GM12878 (cell line): ENCODE results near the gene SMPD3. TPM values are rescaled to one million over a fixed set of nuclear protein-coding genes. Genes with fewer than 3 reads are reported as not detected.

Experiments
- ATAC-seq: fragments of 200-7000 bp; cut with Tn5 transposase; 3 replicates; pipeline ENCODE4 v1.9.1; 2020; ENCODE audit warnings: mild to moderate bottlenecking, moderate library complexity
- BruUV-seq: library from RNA; stranded (reverse); fragments of 400-500 nt; replicated peaks from 2 replicates; lab custom pipeline; 2021; lab: Mats Ljungman, UMichigan
- CTCF ChIA-PET: fragments of 300-600 bp; sonication (Branson Sonifier 250); formaldehyde crosslinking; extraction: SDS; loops from one replicate; lab custom pipeline; 2021; ENCODE audit warnings: inconsistent platforms; lab: Yijun Ruan, JAX
- POLR2A ChIA-PET: fragments of 350-600 bp; formaldehyde crosslinking; extraction: SDS; loops from one replicate; lab custom pipeline; 2021; ENCODE audit warnings: inconsistent platforms; lab: Charles Lee
- RAD21 ChIA-PET: fragments of 300-600 bp; sonication (Branson Sonifier 250); formaldehyde crosslinking; loops from one replicate; lab custom pipeline; 2023; ENCODE audit warnings: antibody characterized with exemption; ENCODE audit not compliant: unreplicated experiment; lab: Charles Lee
- SMC1A ChIA-PET: fragments of 300-600 bp; sonication (Branson Sonifier 250); formaldehyde crosslinking; loops from one replicate; lab custom pipeline; 2023; ENCODE audit not compliant: unreplicated experiment, uncharacterized antibody; lab: Charles Lee
- DNase-seq: peaks from one replicate; pipeline ENCODE4 v3.0.0-alpha.2; 2011; ENCODE audit warnings: low read depth, low spot score
- FAIRE-seq: peaks from 3 replicates; lab custom pipeline; 2011; peaks lifted over from hg19 to GRCh38; lab: Jason Lieb, UNC
- H2AFZ ChIP-seq: 2 replicates; pipeline ENCODE4 v1.6.0; 2011; ENCODE audit warnings: low read depth, low read length, control low read depth; ENCODE audit not compliant: control insufficient read depth
- H3K27ac ChIP-seq: 2 replicates; pipeline ENCODE4 v1.5.1; 2011; ENCODE audit warnings: control low read depth; ENCODE audit not compliant: control insufficient read depth, insufficient read depth
- H3K27me3 ChIP-seq, 2 experiments: replicated peaks in 1 of 2; 2 replicates each; pipeline versions ENCODE4 v1.6.0 to v1.6.1; 2011; ENCODE audit warnings: low read length in 1 of 2; ENCODE audit not compliant: control insufficient read depth in 2 of 2, insufficient read depth in 2 of 2
- H3K36me3 ChIP-seq, 2 experiments: 2 replicates each; pipeline ENCODE4 v1.5.1; 2011; ENCODE audit warnings: low read length in 1 of 2; ENCODE audit not compliant: control insufficient read depth in 2 of 2, insufficient read depth in 2 of 2
- H3K4me1 ChIP-seq: 2 replicates; pipeline ENCODE4 v1.6.1; 2011; ENCODE audit warnings: mild to moderate bottlenecking, low read length, moderate library complexity, mixed read lengths; ENCODE audit not compliant: control insufficient read depth, insufficient read depth
- H3K4me2 ChIP-seq: 2 replicates; pipeline ENCODE4 v1.6.0; 2011; ENCODE audit warnings: control low read depth; ENCODE audit not compliant: control insufficient read depth, insufficient read depth
- H3K4me3 ChIP-seq: fragments of 200-600 bp; sonication (generic); 2 replicates; pipeline ENCODE4 v1.5.1; 2016
- H3K79me2 ChIP-seq: 2 replicates; pipeline ENCODE4 v1.6.0; 2011; ENCODE audit warnings: low read length; ENCODE audit not compliant: control insufficient read depth, insufficient read depth
- H3K9ac ChIP-seq: 2 replicates; pipeline ENCODE4 v1.8.0; 2011; ENCODE audit warnings: low read length, control low read depth, mixed read lengths; ENCODE audit not compliant: control insufficient read depth, insufficient read depth
- H3K9me3 ChIP-seq: replicated peaks from 3 replicates; pipeline ENCODE4 v1.5.1; 2011; ENCODE audit warnings: mild to moderate bottlenecking, low read length; ENCODE audit not compliant: control insufficient read depth, insufficient read depth
- H4K20me1 ChIP-seq: 2 replicates; pipeline ENCODE4 v1.6.0; 2011; ENCODE audit not compliant: control insufficient read depth, insufficient read depth
- ATF7 ChIP-seq: fragments of 450-650 bp; IDR thresholded peaks from 2 replicates; pipeline ENCODE4 v1.6.1; 2016; ENCODE audit warnings: low read depth, mild to moderate bottlenecking
- GATAD2B ChIP-seq: fragments of 450-650 bp; conservative IDR thresholded peaks from 2 replicates; pipeline ENCODE4 v1.6.1; 2017; ENCODE audit warnings: low read depth, mild to moderate bottlenecking, moderate library complexity
- JUNB ChIP-seq: IDR thresholded peaks from 2 replicates; pipeline ENCODE4 v1.6.1; 2016; ENCODE audit warnings: antibody characterized with exemption, mild to moderate bottlenecking
- LARP7 ChIP-seq: fragments of 450-650 bp; IDR thresholded peaks from 2 replicates; pipeline ENCODE4 v1.6.1; 2017; ENCODE audit warnings: mild to moderate bottlenecking
- NFYA ChIP-seq: IDR thresholded peaks from 2 replicates; pipeline ENCODE4 v1.6.1; 2011; ENCODE audit warnings: low read depth, mild to moderate bottlenecking, low read length, improper control_type of control experiment, borderline replicate concordance
- RAD51 ChIP-seq: fragments of 450-650 bp; IDR thresholded peaks from 2 replicates; pipeline ENCODE4 v1.6.1; 2016; ENCODE audit warnings: moderate library complexity, mild to moderate bottlenecking, inconsistent platforms
- TCF3 ChIP-seq: IDR thresholded peaks from 2 replicates; pipeline ENCODE4 v1.6.1; 2012; ENCODE audit warnings: low read depth, mild to moderate bottlenecking, low read length, borderline replicate concordance; ENCODE audit not compliant: insufficient read depth
- ZBTB11 ChIP-seq: fragments of 450-650 bp; formaldehyde crosslinking; IDR thresholded peaks from 2 replicates; pipeline ENCODE4 v1.5.0; 2022; ENCODE audit warnings: mild to moderate bottlenecking, missing genetic modification characterization
- ZNF24 ChIP-seq: fragments of 450-650 bp; IDR thresholded peaks from 2 replicates; pipeline ENCODE4 v1.6.1; 2017; ENCODE audit warnings: antibody characterized with exemption, mild to moderate bottlenecking
- WGBS: methylation state at CpG from one replicate; pipeline ENCODE4 v1.1.6; 2016; ENCODE audit warnings: low lambda C conversion rate; ENCODE audit not compliant: insufficient replicate concordance, insufficient coverage; ENCODE audit errors: missing lambda C conversion rate; 5-methylcytosine and 5-hydroxymethylcytosine counted together
- in situ Hi-C: fragments of 300-500 bp; cut with MboI; formaldehyde crosslinking; loops from 9 replicates; pipeline ENCODE4 v1.14.3; 2018; ENCODE audit warnings: mixed read lengths
- intact Hi-C: fragments of 100-400 bp; cut with micrococcal nuclease; formaldehyde crosslinking; loops from one replicate; pipeline ENCODE4 v1.14.2; 2022; ENCODE audit not compliant: unreplicated experiment
- polyA plus RNA-seq, 11 experiments: library from polyadenylated mRNA; depleted of rRNA in 4 of 11; unstranded in 6 of 11; stranded (reverse) in 5 of 11; fragments of >200 nt; fragmentation: Nextera tagmentation in 4 of 11; fragmentation: Illumina TruSeq in 1 of 11; extraction: Ambion mirVana in 4 of 11; extraction: Trizol in 1 of 11; gene quantifications; 1 replicate in 1 of 11; 2 replicates in 10 of 11; pipeline versions ENCODE4 v1.2.1 to v1.2.3, GENCODE V29; 2011 to 2016; ENCODE audit warnings: inconsistent platforms in 2 of 11, missing spikeins in 2 of 11, low read depth in 1 of 11
- total RNA-seq, 4 experiments: library from RNA; depleted of rRNA in 3 of 4; stranded (reverse); fragments of >200 nt in 3 of 4; fragmentation: Illumina TruSeq in 1 of 4; extraction: Trizol in 1 of 4; gene quantifications; 2 replicates each; pipeline versions ENCODE4 v1.2.1 to v1.2.3, GENCODE V29; 2013 to 2021
- TF ChIP-seq, protein P1 (sequence below): fragments of 450-650 bp; IDR thresholded peaks from 2 replicates; pipeline ENCODE4 v1.6.1; 2017; ENCODE audit warnings: mild to moderate bottlenecking, low read depth, inconsistent platforms; ENCODE audit not compliant: poor library complexity, severe bottlenecking
- TF ChIP-seq, protein P2 (sequence below): fragments of 150-350 bp; IDR thresholded peaks from 2 replicates; pipeline ENCODE4 v1.6.1; 2014; ENCODE audit warnings: mild to moderate bottlenecking, low read depth, low read length

The SMPD3 gene
- total and polyA plus RNA-seq, 10 of the 15 experiments (the other 5 are each of a cell fraction or from before 2014, with no cell fraction given), result 0.04 to 2.0 (median 1.2) TPM

DNA sequence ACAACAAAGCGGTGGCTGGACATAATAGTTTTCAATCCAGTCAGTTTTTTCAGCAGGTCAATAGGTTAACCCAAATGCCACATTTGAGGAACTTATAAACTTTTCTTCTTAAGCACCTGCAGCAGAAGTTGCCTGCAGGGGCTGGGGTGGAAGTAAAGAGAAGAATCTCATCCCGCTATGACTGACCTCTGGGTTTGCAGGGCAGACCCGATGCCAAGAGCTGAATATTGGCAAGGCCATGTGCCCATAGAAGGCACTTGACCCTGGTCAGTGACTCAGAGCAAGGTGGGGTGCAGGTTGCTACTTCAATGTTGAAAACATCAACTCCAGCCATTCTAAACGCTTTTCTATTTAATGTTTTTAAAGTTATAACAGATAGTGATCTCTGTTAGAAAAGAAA lies 17.9 kb upstream of the SMPD3 start:
- H3K9me3 ChIP-seq, result no peaks in the 10 kb centered on the region; the same call in 1 of the 3 replicates
- FAIRE-seq, result no peak

More for the DNA sequence above, 17.9 kb upstream of the SMPD3 start:
- TF ChIP-seq TCF3, result no peak
- TF ChIP-seq, protein P1, sequence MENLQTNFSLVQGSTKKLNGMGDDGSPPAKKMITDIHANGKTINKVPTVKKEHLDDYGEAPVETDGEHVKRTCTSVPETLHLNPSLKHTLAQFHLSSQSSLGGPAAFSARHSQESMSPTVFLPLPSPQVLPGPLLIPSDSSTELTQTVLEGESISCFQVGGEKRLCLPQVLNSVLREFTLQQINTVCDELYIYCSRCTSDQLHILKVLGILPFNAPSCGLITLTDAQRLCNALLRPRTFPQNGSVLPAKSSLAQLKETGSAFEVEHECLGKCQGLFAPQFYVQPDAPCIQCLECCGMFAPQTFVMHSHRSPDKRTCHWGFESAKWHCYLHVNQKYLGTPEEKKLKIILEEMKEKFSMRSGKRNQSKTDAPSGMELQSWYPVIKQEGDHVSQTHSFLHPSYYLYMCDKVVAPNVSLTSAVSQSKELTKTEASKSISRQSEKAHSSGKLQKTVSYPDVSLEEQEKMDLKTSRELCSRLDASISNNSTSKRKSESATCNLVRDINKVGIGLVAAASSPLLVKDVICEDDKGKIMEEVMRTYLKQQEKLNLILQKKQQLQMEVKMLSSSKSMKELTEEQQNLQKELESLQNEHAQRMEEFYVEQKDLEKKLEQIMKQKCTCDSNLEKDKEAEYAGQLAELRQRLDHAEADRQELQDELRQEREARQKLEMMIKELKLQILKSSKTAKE, result no peak
- no peak for TF ChIP-seq NFYA
- TF ChIP-seq LARP7, result no peak
- TF ChIP-seq ZNF24, result no peak
- TF ChIP-seq GATAD2B, result no peak
- TF ChIP-seq JUNB, result no peak
- TF ChIP-seq RAD51, result no peak
- TF ChIP-seq ATF7, result no peak
- TF ChIP-seq, protein P2, sequence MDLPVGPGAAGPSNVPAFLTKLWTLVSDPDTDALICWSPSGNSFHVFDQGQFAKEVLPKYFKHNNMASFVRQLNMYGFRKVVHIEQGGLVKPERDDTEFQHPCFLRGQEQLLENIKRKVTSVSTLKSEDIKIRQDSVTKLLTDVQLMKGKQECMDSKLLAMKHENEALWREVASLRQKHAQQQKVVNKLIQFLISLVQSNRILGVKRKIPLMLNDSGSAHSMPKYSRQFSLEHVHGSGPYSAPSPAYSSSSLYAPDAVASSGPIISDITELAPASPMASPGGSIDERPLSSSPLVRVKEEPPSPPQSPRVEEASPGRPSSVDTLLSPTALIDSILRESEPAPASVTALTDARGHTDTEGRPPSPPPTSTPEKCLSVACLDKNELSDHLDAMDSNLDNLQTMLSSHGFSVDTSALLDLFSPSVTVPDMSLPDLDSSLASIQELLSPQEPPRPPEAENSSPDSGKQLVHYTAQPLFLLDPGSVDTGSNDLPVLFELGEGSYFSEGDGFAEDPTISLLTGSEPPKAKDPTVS, result no peak
- TF ChIP-seq ZBTB11, result no peak
- TF ChIP-seq, all 136 proteins: peak for 0
- intact Hi-C loops (no loop called here), in situ Hi-C loops (no loop called here)
- WGBS, result 64% methylated on average over 4 of the region's 4 CpGs
- Histone ChIP-seq H3K79me2 (no peaks in the 10 kb centered on the region), H3K4me3 (no peak overlapping the region), H2AFZ (no peak overlapping the region), H3K4me1 (peaks cover 37% of the 10 kb centered on the region), H4K20me1 (no peaks in the 10 kb centered on the region), H3K4me2 (no peak overlapping the region), H3K9ac (no peak overlapping the region), H3K36me3 (no peaks in the 10 kb centered on the region), H3K27ac (no peak overlapping the region), H3K27me3 (no peaks in the 10 kb centered on the region)
- POLR2A ChIA-PET, result no interaction called here
- ATAC-seq (no peak), DNase-seq (no peak)
- SMC1A ChIA-PET, result interaction anchor here (1.5 kb wide), 1 partner anchor 54 kb away, joined by 4 read pairs; no protein-coding TSS in a partner anchor
- RAD21 ChIA-PET, result no interaction called here
- BruUV-seq, result no TSS peak
- CTCF ChIA-PET, result interaction anchor here (1.0 to 2.1 kb wide), 6 partner anchors 15 to 62 kb away, joined by 3 to 6 read pairs (median 3); partner anchors contain the start of gene SMPD3
